Activated naive CD4-positive, alpha-beta T cell treated with anti-CD3 and anti-CD28 coated beads, Interleukin-2, amount 50 U/mL, for 24 hours (primary cell): ENCODE data around the gene RPL18A.
"Not testable (repeated sequence)": the region's sequence is repeated elsewhere in the genome, so short reads cannot be mapped to it uniquely, and the experiment has no call there.

Experiments used
- H3K27ac Mint-ChIP-seq: one replicate; pipeline ENCODE4 v1.8.0; 2021; ENCODE audit warnings: mild to moderate bottlenecking, mixed read lengths
- H3K27me3 Mint-ChIP-seq: one replicate; pipeline ENCODE4 v1.8.0; 2021; ENCODE audit warnings: mixed read lengths
- H3K36me3 Mint-ChIP-seq: one replicate; pipeline ENCODE4 v1.8.0; 2021; ENCODE audit warnings: mixed read lengths
- H3K4me1 Mint-ChIP-seq: one replicate; pipeline ENCODE4 v1.8.0; 2021; ENCODE audit warnings: mixed read lengths
- H3K4me3 Mint-ChIP-seq: one replicate; pipeline ENCODE4 v1.8.0; 2021; ENCODE audit warnings: mild to moderate bottlenecking, mixed read lengths
- H3K9me3 Mint-ChIP-seq: one replicate; pipeline ENCODE4 v1.8.0; 2021; ENCODE audit warnings: mixed read lengths

RPL18A gene

GRCh38 chr19:17871878-17872250, 12.2 kb downstream of the RPL18A start, which contains the start of gene SLC5A5:
Gene SLC5A5, plus strand, starts transcription at chr19:17871945. Its CDS starts 375 bp downstream, at chr19:17872320.
- H3K4me1 Mint-ChIP-seq = peaks cover 13% of the 10 kb centered on the region
- H3K4me3 Mint-ChIP-seq = peak within 1 kb of the TSS; percentile 84
- no peaks in the 10 kb centered on the region for H3K27me3 Mint-ChIP-seq
- peak within 1 kb of the TSS; percentile 84 for H3K27ac Mint-ChIP-seq
- peaks cover 1% of the 10 kb centered on the region for H3K36me3 Mint-ChIP-seq
- H3K9me3 Mint-ChIP-seq = no peaks in the 10 kb centered on the region

GRCh38 chr19:17872251-17873001, 12.7 kb downstream of the RPL18A start:
- peak overlapping the region; percentile 84 for H3K4me3 Mint-ChIP-seq
- no peaks in the 10 kb centered on the region for H3K9me3 Mint-ChIP-seq
- peak overlapping the region; percentile 41 for H3K27ac Mint-ChIP-seq

GRCh38 chr19:17873786-17874757, 14.4 kb downstream of the RPL18A start:
- Mint-ChIP-seq H3K27ac (no peak overlapping the region), H3K27me3 (no peaks in the 10 kb centered on the region), H3K36me3 (peaks cover 1% of the 10 kb centered on the region), H3K9me3 (no peaks in the 10 kb centered on the region), H3K4me3 (peak overlapping the region; percentile 84), H3K4me1 (peaks cover 13% of the 10 kb centered on the region)

More at GRCh38 chr19:17872251-17873001, 12.7 kb downstream of the RPL18A start:
- Mint-ChIP-seq H3K36me3 (peaks cover 1% of the 10 kb centered on the region), H3K27me3 (no peaks in the 10 kb centered on the region), H3K4me1 (peaks cover 13% of the 10 kb centered on the region)

DNA sequence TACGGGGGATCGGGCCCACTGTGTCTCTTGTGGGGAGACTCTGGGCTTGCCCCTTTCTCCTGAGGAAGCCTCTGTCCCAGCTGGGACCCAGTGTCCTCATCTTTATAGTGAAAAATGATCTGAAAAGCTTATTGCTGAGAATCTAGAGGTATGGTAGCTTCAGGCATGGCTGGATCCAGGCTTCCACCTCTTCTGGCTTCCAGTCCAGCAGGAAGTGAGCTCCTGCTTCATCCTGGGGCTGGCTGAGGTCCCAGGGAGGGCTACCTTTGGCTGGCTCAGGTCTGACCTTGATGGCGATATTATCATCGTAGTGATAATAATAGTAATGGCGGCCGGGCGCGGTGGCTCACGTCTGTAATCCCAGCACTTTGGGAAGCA, 15.0 kb downstream of the RPL18A start:
- peak overlapping the region; percentile 57 for H3K4me3 Mint-ChIP-seq
- no peaks in the 10 kb centered on the region for H3K27me3 Mint-ChIP-seq
- H3K36me3 Mint-ChIP-seq = peaks cover 1% of the 10 kb centered on the region
- H3K9me3 Mint-ChIP-seq = no peaks in the 10 kb centered on the region
- no peak overlapping the region for H3K27ac Mint-ChIP-seq
- H3K4me1 Mint-ChIP-seq = peaks cover 13% of the 10 kb centered on the region

DNA sequence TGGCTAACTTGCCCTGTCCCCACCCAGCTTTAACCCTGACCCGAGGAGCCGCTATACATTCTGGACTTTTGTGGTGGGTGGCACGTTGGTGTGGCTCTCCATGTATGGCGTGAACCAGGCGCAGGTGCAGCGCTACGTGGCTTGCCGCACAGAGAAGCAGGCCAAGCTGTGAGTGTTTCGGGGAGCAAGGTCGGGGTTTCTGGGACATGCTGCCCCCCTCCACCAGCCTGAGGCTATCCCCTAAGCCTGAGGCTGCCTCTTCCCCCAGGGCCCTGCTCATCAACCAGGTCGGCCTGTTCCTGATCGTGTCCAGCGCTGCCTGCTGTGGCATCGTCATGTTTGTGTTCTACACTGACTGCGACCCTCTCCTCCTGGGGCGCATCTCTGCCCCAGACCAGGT, 18.0 kb downstream of the RPL18A start:
- no peak overlapping the region for H3K4me3 Mint-ChIP-seq
- peaks cover 3% of the 10 kb centered on the region for H3K4me1 Mint-ChIP-seq
- no peaks in the 10 kb centered on the region for H3K36me3 Mint-ChIP-seq
- no peaks in the 10 kb centered on the region for H3K9me3 Mint-ChIP-seq
- H3K27me3 Mint-ChIP-seq = no peaks in the 10 kb centered on the region
- H3K27ac Mint-ChIP-seq = no peak overlapping the region

DNA sequence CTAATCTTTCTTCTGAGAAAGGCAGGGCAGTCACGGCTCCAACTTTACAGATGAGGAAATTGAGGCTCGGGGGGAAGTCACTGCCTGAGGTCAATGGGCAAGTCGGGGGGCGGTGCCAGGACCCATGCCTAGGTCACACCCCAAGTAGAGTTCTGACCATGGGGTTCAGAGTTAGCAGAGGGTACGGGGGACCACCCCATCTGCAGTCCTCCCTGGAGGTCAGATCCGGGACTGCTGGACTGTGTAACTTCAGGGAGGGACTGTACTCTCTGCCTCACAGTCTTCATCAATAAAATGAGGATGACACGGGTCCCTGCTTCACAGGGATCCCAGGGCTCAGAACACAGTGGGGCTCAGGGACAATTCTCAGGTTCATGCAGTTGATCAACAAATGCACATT, 19.8 kb downstream of the RPL18A start:
- Mint-ChIP-seq H3K9me3 (no peaks in the 10 kb centered on the region), H3K27ac (no peak overlapping the region), H3K27me3 (no peaks in the 10 kb centered on the region), H3K4me3 (no peak overlapping the region), H3K4me1 (peaks cover 3% of the 10 kb centered on the region), H3K36me3 (no peaks in the 10 kb centered on the region)

GRCh38 chr19:17881701-17882100, 22.0 kb downstream of the RPL18A start:
- Mint-ChIP-seq H3K4me1 (no peaks in the 10 kb centered on the region), H3K27ac (no peak overlapping the region), H3K4me3 (no peak overlapping the region), H3K36me3 (no peaks in the 10 kb centered on the region), H3K27me3 (no peaks in the 10 kb centered on the region), H3K9me3 (no peaks in the 10 kb centered on the region)

GRCh38 chr19:17883627-17884410, 24.1 kb downstream of the RPL18A start:
- H3K9me3 Mint-ChIP-seq = no peaks in the 10 kb centered on the region
- no peak overlapping the region for H3K4me3 Mint-ChIP-seq
- no peaks in the 10 kb centered on the region for H3K27me3 Mint-ChIP-seq
- H3K4me1 Mint-ChIP-seq = no peaks in the 10 kb centered on the region
- H3K27ac Mint-ChIP-seq = no peak overlapping the region
- H3K36me3 Mint-ChIP-seq = no peaks in the 10 kb centered on the region

DNA sequence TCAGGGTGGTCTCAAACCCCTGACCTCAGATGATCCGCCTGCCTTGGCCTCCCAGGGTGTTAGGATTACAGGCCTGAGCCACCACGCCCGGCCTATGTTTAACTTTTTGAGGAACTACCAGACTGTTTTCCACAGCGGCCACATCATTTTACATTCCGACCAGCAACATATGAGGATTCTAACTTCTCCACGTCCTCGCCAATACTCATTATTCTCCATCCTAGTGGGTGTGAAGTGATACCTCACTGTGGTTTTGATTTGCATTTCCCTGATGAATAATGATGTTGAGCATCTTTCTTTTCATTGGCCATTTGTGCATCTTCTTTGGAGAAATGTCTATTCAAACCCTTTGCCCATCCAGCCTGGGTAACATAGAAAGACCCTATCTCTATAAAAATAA, 26.8 kb downstream of the RPL18A start:
- Mint-ChIP-seq H3K36me3 (peaks cover 2% of the 10 kb centered on the region), H3K4me1 (no peaks in the 10 kb centered on the region), H3K27ac (no peak overlapping the region)

GRCh38 chr19:17887221-17887620, 27.5 kb downstream of the RPL18A start:
- not testable (repeated sequence) for H3K27me3 Mint-ChIP-seq, H3K4me3 Mint-ChIP-seq, H3K36me3 Mint-ChIP-seq, H3K9me3 Mint-ChIP-seq, H3K27ac Mint-ChIP-seq, H3K4me1 Mint-ChIP-seq

More for the DNA sequence above, 26.8 kb downstream of the RPL18A start:
- no peak overlapping the region for H3K4me3 Mint-ChIP-seq
- H3K9me3 Mint-ChIP-seq = no peaks in the 10 kb centered on the region
- no peaks in the 10 kb centered on the region for H3K27me3 Mint-ChIP-seq

GRCh38 chr19:17888260-17888659, 28.6 kb downstream of the RPL18A start:
- Mint-ChIP-seq H3K36me3 (peaks cover 2% of the 10 kb centered on the region), H3K27me3 (no peaks in the 10 kb centered on the region), H3K4me3 (no peak overlapping the region), H3K9me3 (no peaks in the 10 kb centered on the region), H3K27ac (no peak overlapping the region), H3K4me1 (no peaks in the 10 kb centered on the region)

- H3K36me3 Mint-ChIP-seq = peaks cover 2% of the 10 kb centered on the region
- no peak overlapping the region for H3K4me3 Mint-ChIP-seq
- no peaks in the 10 kb centered on the region for H3K27me3 Mint-ChIP-seq
- H3K4me1 Mint-ChIP-seq = no peaks in the 10 kb centered on the region
- H3K27ac Mint-ChIP-seq = no peak overlapping the region
- no peaks in the 10 kb centered on the region for H3K9me3 Mint-ChIP-seq
Observed at GRCh38 chr19:17889609-17890214, 30.0 kb downstream of the RPL18A start.

- Mint-ChIP-seq H3K9me3 (no peaks in the 10 kb centered on the region), H3K27me3 (no peaks in the 10 kb centered on the region), H3K27ac (no peak overlapping the region), H3K36me3 (peaks cover 2% of the 10 kb centered on the region), H3K4me3 (no peak overlapping the region), H3K4me1 (no peaks in the 10 kb centered on the region)
Observed at GRCh38 chr19:17893766-17894165, 34.1 kb downstream of the RPL18A start.

DNA sequence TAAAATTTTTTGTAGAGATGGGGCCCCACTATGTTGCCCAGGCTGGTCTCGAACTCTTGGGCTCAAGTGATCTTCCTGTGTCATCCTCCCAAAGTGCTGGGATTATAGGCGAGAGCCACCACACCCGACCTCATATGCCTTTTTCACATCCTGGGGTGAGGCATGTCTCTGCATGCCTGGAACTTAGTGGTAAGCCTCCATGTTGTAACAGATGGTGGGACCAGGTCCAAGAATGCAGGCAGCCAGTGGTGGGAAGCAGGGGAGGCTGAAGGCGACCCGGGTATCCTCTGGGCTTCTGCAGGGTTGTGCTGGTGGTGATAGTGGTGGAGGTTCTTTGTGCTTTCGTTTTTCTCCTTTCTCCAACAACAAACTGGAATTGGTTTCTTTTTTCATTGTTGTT, 43.0 kb downstream of the RPL18A start:
- H3K4me3 Mint-ChIP-seq = no peak overlapping the region

GRCh38 chr19:17908244-17908643, 48.5 kb downstream of the RPL18A start:
- no peak overlapping the region for H3K27ac Mint-ChIP-seq
- H3K4me3 Mint-ChIP-seq = no peak overlapping the region
- no peaks in the 10 kb centered on the region for H3K27me3 Mint-ChIP-seq
- no peaks in the 10 kb centered on the region for H3K4me1 Mint-ChIP-seq
- H3K9me3 Mint-ChIP-seq = no peaks in the 10 kb centered on the region
- H3K36me3 Mint-ChIP-seq = no peaks in the 10 kb centered on the region

More for the DNA sequence above, 43.0 kb downstream of the RPL18A start:
- no peaks in the 10 kb centered on the region for H3K27me3 Mint-ChIP-seq
- no peak overlapping the region for H3K27ac Mint-ChIP-seq
- no peaks in the 10 kb centered on the region for H3K36me3 Mint-ChIP-seq
- no peaks in the 10 kb centered on the region for H3K9me3 Mint-ChIP-seq
- H3K4me1 Mint-ChIP-seq = no peaks in the 10 kb centered on the region
